Erythroblast (primary cell): Measurements from ENCODE around the gene GLI1.
"Not testable (repeated sequence)": the region's sequence is repeated elsewhere in the genome, so short reads cannot be mapped to it uniquely, and the experiment has no call there.

Source experiments
- DNase-seq, 2 experiments: peaks; one replicate each; lab custom pipeline; 2025; lab: John Stamatoyannopoulos, UW
- GATA1 ChIP-seq: IDR thresholded peaks from 2 replicates; pipeline ENCODE4 v1.6.1; 2011; ENCODE audit warnings: low read depth, mild to moderate bottlenecking, control low read depth, low read length, moderate library complexity
- POLR2A ChIP-seq: IDR thresholded peaks from 2 replicates; pipeline ENCODE4 v1.6.1; 2011; ENCODE audit warnings: mild to moderate bottlenecking, low read length

Gene GLI1

DNA sequence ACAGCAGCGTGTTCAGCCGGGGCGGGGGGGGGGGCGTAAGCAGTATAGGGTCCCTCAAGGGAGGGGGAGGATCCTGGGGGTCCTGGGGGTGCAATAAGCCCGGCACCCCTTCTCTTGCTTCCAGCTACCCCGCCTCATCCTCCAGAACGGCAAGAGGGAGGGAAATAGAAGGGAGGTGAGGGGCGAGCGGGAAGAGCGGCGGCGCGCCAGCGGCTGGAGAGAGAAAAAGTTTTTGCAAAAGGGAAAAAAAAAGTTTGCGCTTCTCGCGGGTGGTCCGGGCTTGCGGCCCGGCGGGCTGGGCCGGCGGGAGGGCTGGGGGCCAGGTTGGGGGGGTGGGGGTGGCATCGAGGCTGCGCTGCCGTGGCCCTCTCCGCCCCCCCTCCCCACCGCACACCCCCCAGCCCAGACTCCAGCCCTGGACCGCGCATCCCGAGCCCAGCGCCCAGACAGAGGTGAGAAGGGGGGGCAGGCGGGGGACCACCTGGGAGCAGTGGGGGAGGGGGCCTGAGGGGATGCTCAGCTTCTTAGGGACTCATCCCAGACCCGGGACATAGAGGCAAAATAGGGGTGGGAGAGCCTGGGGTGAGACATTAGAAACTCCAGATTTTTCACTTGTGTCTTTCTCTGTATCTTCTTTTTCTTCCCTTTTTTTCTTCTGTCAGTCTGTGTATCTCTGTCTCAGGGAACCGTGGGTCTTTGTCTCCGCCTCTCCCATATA lies at the start of gene GLI1:
Gene GLI1, plus strand, starts transcription at position 36 of the 718 bp plus-strand sequence. CDS start 3,907 bp downstream, outside the sequence.
- TF ChIP-seq GATA1 (no peak), POLR2A (no peak)
- DNase-seq = no peak

DNA sequence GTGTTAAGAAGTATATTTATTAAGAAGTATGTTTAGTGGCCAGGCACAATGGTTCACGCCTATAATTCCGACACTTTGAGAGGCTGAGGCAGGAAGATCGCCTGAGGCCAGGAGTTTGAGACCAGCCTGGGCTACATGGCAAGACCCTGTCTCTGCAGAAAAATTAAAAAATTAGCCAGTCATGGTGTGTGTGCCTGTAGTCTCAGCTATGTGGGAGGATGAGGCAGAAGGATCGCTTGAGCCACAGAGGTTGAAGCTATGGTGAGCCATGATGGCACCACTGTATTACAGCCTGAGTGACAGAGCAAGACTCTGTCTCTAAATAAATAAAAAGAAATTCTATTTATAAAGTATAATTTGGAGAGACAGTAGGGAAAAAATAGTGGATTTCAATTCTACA lies 49.1 kb upstream of the GLI1 start:
- TF ChIP-seq POLR2A = no peak
- no peak for TF ChIP-seq GATA1
- DNase-seq = no peak

DNA sequence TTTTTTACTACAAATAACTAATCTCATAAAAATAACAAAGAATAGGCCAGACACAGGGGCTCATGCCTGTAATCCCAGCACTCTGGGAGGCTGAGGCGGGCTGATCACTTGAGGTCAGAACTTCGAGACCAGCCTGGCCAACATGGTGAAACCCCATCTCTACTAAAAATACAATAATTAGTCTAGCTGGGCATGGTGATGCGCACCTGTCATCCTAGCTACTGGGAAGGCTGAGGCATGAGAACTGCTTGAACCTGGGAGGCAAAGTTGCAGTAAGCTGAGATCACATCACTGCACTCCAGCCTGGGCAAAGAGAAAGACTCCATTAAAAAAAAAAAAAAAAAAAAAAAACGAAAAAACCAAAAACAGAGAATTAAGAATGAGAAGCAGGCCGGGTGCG lies 45.4 kb upstream of the GLI1 start:
- DNase-seq = not testable (repeated sequence)

DNA sequence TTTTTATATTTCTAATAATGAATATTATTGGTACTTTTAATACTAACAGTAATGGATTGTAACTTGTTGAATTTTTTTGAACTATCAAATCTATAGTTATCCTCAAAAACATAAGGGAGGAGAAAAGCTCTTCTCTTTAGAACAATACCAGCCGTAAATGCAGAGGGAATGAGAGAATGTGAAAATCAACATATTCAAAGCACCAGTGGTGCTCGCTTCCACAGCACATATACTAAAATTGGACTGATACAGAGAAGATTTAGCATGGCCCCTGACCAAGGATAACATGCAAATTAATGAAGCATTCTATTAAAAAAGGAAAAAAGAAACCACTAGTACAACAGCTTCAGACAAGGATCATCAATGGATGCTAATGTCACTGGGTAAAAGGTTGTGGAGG lies 44.5 kb upstream of the GLI1 start:
- TF ChIP-seq POLR2A (no peak), GATA1 (no peak)
- DNase-seq = no peak

DNA sequence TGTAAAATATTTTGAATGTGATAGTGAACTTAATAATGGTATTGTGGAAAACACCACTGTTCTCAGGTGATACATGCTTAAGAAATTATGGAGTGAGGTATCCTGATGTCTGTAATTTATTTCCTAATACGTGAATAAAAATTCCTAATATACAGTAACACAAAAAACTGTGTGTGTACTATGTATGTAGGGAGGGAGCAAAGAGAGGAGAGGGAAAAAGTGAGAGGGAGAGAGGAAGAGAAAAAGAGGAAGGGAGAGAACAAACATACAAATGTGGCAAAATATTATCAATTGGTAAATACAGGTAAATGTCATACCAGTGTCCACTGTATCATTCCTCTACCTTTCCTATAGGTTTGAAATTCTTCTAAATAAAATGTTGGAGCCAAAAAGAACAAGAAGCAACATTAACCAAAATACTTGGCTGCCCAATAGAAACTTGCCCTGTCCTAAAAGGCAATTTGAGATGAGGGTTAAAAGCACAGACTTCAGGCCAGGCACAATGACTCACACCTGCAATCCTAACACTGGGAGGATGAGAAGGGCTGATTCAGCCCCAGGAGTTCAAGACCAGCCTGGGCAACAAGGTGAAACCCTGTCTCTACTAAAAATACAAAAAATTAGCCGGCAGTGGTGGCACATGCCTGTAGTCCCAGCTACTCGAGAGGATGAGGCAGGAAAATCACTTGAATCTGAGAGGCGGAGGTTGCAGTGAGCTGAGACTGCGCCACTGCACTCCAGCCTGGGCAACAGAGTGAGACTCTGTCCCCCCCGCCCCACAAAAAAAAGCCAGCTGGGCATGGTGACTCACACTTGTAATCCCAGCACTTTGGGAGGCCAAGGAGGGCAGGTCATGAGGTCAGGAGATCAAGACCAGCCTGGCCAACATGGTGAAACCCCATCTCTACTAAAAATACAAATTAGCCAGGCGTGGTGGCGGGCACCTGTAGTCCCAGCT lies 43.3 kb upstream of the GLI1 start:
- no peak for TF ChIP-seq POLR2A
- no peak for TF ChIP-seq GATA1
- no peak for DNase-seq

DNA sequence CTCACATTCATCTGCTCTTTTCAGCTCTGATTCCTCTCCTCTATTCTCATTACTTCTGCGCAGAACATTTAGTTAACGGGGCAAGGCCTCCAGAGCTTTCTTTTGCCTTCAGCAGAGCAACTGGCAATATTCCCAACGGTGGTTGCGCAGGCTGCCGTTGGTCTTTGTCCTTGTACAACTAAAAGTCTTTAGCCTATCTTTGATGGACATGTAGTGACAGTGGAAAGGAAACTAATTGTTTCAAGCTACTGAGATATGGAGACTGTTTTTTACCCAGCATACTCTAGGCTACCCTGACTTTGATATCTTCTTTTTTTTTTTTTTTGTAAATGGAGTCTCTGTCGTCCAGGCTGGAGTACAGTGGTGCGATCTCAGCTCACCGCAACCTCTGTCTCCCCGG lies 41.3 kb upstream of the GLI1 start:
- TF ChIP-seq POLR2A = no peak
- TF ChIP-seq GATA1 = no peak
- DNase-seq = no peak

DNA sequence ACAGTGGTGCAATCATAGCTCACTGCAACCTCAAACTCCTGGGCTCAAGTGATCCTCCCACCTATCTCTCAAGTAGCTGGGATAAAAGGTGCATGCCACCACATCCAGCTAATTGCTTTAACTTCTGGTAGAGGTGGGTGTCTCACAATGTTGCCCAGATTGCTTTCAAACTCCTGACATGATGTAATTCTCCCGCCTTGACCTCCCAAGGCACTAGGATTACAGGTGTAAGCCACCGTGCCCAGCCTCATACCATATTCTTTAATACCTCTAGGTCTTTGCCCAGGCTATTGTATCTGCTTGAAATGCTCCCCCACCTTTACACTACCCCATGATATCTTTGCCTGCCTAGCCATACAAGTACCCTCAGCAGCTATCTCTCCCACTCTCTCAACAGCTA lies 40.1 kb upstream of the GLI1 start:
- DNase-seq = no peak
- TF ChIP-seq GATA1 = no peak
- TF ChIP-seq POLR2A = no peak

DNA sequence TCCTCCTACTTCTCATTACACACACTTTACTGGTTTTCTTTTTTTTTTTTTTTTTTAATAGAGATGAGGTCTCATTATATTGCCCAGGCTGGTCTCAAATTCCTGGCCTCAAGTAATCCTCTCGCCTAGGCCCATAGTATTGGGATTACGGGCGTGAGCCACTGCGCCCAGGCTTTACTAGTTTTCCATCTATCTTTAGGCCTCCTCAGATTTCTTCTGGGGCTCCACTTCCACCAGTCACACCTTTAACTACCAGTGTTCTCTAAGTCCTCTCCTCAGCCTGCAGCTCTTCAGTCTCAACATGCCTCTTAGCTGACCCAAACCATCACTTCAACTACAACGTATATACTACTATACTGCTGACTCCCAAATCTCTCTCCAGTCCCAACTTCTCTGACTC lies 39.1 kb upstream of the GLI1 start:
- DNase-seq = no peak
- TF ChIP-seq POLR2A (no peak), GATA1 (no peak)

DNA sequence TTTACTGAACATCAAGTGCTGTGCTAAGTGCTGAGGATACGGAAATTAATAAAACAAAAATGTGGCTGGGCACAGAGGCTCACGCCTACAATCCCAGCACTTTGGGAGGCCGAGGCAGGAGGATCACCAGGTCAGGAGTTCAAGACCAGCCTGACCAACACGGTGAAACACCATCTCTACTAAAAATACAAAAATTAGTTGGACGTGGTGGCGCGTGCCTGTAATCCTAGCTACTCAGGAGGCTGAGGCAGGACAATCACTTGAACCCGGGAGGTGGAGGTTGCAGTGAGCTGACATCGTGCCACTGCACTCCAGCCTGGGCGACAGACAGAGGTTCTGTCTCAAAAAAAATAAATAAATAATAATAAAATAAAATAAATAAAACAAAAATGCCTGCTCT lies 32.6 kb upstream of the GLI1 start:
- DNase-seq = not testable (repeated sequence)

DNA sequence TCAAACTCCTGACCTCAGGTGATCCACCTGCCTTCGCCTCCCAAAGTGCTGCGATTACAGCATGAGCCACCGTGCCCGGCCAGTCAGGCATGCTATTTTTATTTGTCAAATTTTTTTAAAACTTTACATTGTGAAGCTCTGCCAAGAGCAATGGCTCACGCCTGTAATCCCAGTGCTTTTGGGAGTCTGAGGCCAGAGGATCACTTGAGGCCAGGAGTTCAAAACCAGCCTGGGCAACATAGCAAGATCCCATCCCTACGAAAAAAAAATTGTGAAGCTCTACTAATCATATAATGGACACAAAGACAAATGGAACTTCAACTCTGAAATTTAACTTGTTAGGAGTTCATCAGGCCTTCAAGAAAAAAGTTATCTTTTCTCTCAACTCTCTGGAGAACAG lies 30.6 kb upstream of the GLI1 start:
- no peak for TF ChIP-seq POLR2A
- TF ChIP-seq GATA1 = no peak
- no peak for DNase-seq

DNA sequence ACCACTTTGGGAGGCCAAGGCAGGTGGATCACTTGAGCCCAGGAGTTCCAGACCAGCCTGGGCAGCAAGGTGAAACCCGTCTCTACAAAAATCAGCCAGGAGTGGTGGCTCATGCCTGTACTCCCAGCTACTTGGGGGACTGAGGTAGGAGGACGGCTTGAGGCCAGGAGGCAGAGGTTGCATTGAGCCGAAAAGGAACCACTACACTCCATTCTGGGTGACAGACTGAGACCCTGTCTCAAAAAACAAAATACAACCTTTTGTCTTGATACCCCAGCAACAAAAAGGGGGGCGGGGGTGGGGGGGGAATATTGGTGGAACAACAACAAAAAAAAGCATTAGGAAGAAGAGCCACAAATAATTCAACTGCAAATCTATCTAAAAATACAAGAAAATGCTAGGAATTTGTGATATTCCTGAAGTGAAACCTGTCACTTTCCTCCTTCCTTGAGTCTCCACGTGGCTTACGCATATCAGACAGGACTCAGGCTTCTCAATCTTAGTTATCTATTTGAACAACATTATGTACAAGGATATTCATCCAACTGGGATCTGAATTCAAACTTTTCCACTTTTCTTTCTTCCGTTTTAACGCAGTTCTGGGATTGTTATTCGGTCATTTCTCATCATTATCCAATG lies 30.0 kb upstream of the GLI1 start:
- TF ChIP-seq POLR2A = no peak
- no peak for TF ChIP-seq GATA1
- peak; percentile 69 to 70 for DNase-seq

DNA sequence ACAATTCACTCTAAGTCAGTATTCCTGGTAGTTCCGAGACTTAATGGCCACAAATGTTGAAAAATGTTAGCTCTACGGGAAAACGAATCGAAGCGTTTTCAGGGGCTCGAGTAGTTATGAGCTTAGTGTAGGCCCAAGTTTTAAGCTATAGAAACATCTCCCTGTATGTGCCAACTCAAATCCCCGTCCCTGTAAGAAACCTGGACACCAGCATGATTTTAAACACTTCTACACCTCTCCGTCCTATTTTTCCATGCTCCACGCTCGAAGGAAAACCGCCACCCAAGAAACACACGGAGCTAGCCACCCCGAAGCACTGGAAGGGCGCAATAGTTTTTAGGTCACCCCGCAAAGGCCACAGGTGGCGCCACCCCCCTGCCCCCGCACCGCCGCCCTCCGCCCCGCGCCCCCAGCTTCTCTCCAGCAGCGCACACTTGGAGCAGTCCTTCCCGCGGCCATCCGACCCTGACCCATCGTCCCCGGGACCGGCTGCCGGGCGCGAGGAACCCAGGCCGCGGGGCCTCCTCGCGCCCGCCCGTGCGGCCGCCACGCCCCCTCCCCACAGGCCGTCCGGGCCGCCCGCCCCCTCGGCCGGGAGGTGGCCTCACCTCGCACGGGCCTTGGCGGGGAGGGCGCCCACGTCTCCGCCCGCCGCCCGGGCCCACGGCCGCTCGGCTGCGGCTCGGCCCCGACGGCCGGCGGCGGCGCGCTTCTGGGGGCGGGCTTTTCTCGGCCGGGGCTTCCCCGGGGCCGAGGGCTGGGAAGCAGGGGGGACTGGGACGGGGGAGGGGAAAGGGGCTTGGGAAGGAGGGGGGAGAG lies 29.3 kb upstream of the GLI1 start:
- peak; percentile 83 to 89 for DNase-seq

DNA sequence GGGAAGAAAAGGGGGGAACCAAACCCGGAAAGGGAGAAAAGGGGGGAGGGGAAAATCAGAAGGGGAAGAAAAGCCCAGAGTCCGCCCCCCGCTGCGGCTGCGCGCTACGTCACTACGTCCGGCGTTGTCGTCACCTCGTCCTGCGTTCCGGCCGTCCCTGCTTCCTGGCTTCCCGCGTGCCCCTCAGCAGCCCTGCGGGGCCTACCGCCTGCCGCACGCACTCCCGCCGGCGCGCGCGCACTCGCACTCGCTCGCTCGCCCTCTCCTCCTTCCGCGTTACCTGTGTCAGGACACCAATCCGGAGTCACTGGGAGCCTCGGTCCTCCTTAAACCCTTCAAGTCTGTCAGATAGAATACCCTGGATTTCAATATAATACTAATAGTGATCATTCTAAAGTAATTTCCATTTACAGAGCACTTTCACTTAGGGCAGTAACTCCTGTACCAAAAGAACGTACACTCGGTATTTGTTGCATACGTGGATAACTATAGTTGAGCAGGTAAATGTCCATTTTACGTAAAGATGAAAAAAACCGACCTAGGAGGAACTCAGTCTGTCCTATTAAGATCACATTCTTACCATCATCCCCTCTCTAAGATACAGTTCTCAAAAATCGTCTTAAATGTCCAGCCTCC lies 28.5 kb upstream of the GLI1 start, which contains the start of gene R3HDM2:
Gene R3HDM2, minus strand, starts transcription at position 113 of the 636 bp plus-strand sequence. CDS start 120,615 bp downstream, outside the sequence.
- peak; percentile 97 for DNase-seq
- peak; percentile 98 for TF ChIP-seq POLR2A
- no peak for TF ChIP-seq GATA1

More for the DNA sequence above, 29.3 kb upstream of the GLI1 start:
- TF ChIP-seq POLR2A = peak; percentile 34
- no peak for TF ChIP-seq GATA1

DNA sequence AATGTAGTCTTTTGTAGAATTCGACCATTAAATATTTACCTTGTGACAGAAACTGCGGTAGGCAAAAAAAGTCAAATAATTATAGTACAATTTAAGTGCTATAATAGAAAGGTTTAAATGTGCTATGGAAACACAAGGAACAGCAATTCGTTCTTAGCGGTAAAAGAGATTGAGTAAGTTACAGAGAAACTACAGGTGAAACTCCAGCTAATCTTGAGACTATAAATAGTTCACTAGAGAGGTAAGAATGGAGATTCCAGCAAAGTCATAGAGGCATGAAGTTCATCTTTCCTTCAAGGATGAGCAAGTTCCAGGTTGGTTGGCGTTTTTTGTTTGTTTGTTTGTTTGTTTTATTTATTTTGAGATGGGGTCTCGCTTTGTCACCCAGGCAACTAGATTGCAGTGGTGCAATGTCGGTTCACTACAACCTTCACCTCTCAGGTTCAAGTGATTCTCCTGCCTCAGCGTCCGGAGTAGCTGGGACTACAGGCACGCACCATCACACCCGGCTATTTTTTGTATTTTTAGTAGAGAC lies 27.9 kb upstream of the GLI1 start:
- TF ChIP-seq GATA1 (no peak), POLR2A (no peak)
- DNase-seq = peak in 1 of 2 experiments; percentile 44
